H1 (cell line): Measurements from ENCODE around the gene KLHL17. TPM values are rescaled to one million over a fixed set of nuclear protein-coding genes. Genes with fewer than 3 reads are reported as not detected.

Experiments used
- CTCF ChIA-PET: fragments of 300-600 bp; sonication (Branson Sonifier 250); formaldehyde crosslinking; loops from one replicate; lab custom pipeline; 2021; ENCODE audit not compliant: partially characterized antibody; lab: Charles Lee
- POLR2A ChIA-PET: fragments of 300-600 bp; sonication (Branson Sonifier 250); formaldehyde crosslinking; loops from one replicate; lab custom pipeline; 2021; ENCODE audit warnings: inconsistent platforms; ENCODE audit not compliant: partially characterized antibody; lab: Charles Lee
- DNase-seq, 2 experiments: peaks; one replicate each; pipeline versions ENCODE4 v3.0.0 to v3.0.0-alpha.2; 2010 to 2022; ENCODE audit warnings: low spot score in 2 of 2, low read depth in 1 of 2, mixed read lengths in 1 of 2
- FAIRE-seq: peaks from 2 replicates; lab custom pipeline; 2011; peaks lifted over from hg19 to GRCh38; lab: Jason Lieb, UNC
- H2AFZ ChIP-seq: 2 replicates; pipeline ENCODE4 v1.8.1; 2012; ENCODE audit warnings: low read length, inconsistent platforms
- H2AK5ac ChIP-seq: 2 replicates; pipeline ENCODE4 v1.6.1; 2013; ENCODE audit warnings: low read depth, low read length
- H2BK120ac ChIP-seq: replicated peaks from 2 replicates; pipeline ENCODE3; 2013; ENCODE audit warnings: low read depth, low read length, inconsistent platforms
- H2BK12ac ChIP-seq: 2 replicates; pipeline ENCODE4 v1.6.1; 2013; ENCODE audit warnings: low read depth, low read length
- H2BK15ac ChIP-seq: 2 replicates; pipeline ENCODE4 v1.6.1; 2013; ENCODE audit warnings: low read length
- H2BK20ac ChIP-seq: 2 replicates; pipeline ENCODE4 v1.6.1; 2013; ENCODE audit warnings: low read length
- H2BK5ac ChIP-seq: 2 replicates; pipeline ENCODE4 v1.6.1; 2013; ENCODE audit warnings: low read depth, low read length
- H3K14ac ChIP-seq: 2 replicates; pipeline ENCODE4 v1.6.1; 2013; ENCODE audit warnings: inconsistent platforms; ENCODE audit not compliant: insufficient read length
- H3K18ac ChIP-seq: 2 replicates; pipeline ENCODE4 v1.6.1; 2013; ENCODE audit warnings: low read length; ENCODE audit errors: extremely low read depth
- H3K23ac ChIP-seq: 2 replicates; pipeline ENCODE4 v1.6.1; 2013; ENCODE audit warnings: inconsistent platforms; ENCODE audit not compliant: insufficient read length
- H3K23me2 ChIP-seq: 2 replicates; pipeline ENCODE4 v1.6.1; 2013; ENCODE audit warnings: low read depth, low read length
- H3K27ac ChIP-seq: 2 replicates; pipeline ENCODE4 v1.6.1; 2011; ENCODE audit warnings: low read depth, low read length, inconsistent platforms
- H3K27me3 ChIP-seq, 4 experiments: replicated peaks in 1 of 4; 1 replicate in 1 of 4; 2 replicates in 3 of 4; pipeline versions ENCODE4 v1.6.1 to v1.8.1; 2011 to 2013; ENCODE audit warnings: low read length in 3 of 4, mild to moderate bottlenecking in 3 of 4, inconsistent platforms in 2 of 4, mixed read lengths in 2 of 4, moderate library complexity in 1 of 4; ENCODE audit not compliant: control insufficient read depth in 3 of 4, insufficient read depth in 3 of 4; ENCODE audit errors: extremely low read depth in 1 of 4
- H3K36me3 ChIP-seq, 4 experiments: 2 replicates each; pipeline versions ENCODE4 v1.6.1 to v1.8.1; 2011 to 2013; ENCODE audit warnings: mild to moderate bottlenecking in 4 of 4, low read length in 3 of 4, moderate library complexity in 2 of 4, control low read depth in 1 of 4, inconsistent platforms in 1 of 4; ENCODE audit not compliant: insufficient read depth in 4 of 4, control insufficient read depth in 2 of 4
- H3K4ac ChIP-seq: replicated peaks from 2 replicates; pipeline ENCODE3; 2013; ENCODE audit warnings: low read length, low read depth, mixed read lengths, inconsistent platforms; ENCODE audit not compliant: insufficient read length
- H3K4me1 ChIP-seq, 4 experiments: replicated peaks in 1 of 4; 1 replicate in 1 of 4; 2 replicates in 3 of 4; pipeline versions ENCODE4 v1.6.1 to v1.8.1; 2011 to 2013; ENCODE audit warnings: low read length in 3 of 4, inconsistent platforms in 2 of 4, mixed read lengths in 1 of 4; ENCODE audit not compliant: insufficient read depth in 4 of 4, control insufficient read depth in 3 of 4
- H3K4me2 ChIP-seq, 2 experiments: 2 replicates each; pipeline versions ENCODE4 v1.6.1 to v1.8.1; 2011 to 2013; ENCODE audit warnings: low read depth in 2 of 2, low read length in 2 of 2, control low read depth in 1 of 2, inconsistent platforms in 1 of 2, mild to moderate bottlenecking in 1 of 2; ENCODE audit not compliant: insufficient read depth in 1 of 2
- H3K4me3 ChIP-seq, 4 experiments: fragments of 200-600, 300-600 bp in 1 of 4; sonication (generic), shearing (Covaris generic), sonication (Bioruptor Twin) in 1 of 4; 2 replicates each; pipeline versions ENCODE4 v1.5.1 to v1.8.1; 2011 to 2016; ENCODE audit warnings: low read length in 4 of 4, low read depth in 3 of 4, control low read depth in 2 of 4, inconsistent platforms in 2 of 4, mild to moderate bottlenecking in 2 of 4, mixed read lengths in 1 of 4, moderate library complexity in 1 of 4; ENCODE audit not compliant: insufficient read depth in 2 of 4; ENCODE audit errors: extremely low read depth in 1 of 4
- H3K56ac ChIP-seq: replicated peaks from 2 replicates; pipeline ENCODE3; 2013; ENCODE audit warnings: low read depth, mild to moderate bottlenecking, mixed read lengths, low read length, inconsistent platforms; ENCODE audit not compliant: insufficient read length
- H3K79me1 ChIP-seq: 2 replicates; pipeline ENCODE4 v1.6.1; 2013; ENCODE audit warnings: low read depth, low read length, control low read depth
- H3K79me2 ChIP-seq, 2 experiments: 2 replicates each; pipeline versions ENCODE4 v1.6.1 to v1.8.1; 2012 to 2013; ENCODE audit warnings: low read length in 2 of 2, mild to moderate bottlenecking in 2 of 2, inconsistent platforms in 1 of 2; ENCODE audit not compliant: insufficient read depth in 2 of 2, control insufficient read depth in 1 of 2
- H3K9ac ChIP-seq, 4 experiments: replicated peaks in 1 of 4; 1 replicate in 1 of 4; 2 replicates in 3 of 4; pipeline versions ENCODE4 v1.6.1 to v1.8.1; 2011 to 2013; ENCODE audit warnings: low read depth in 3 of 4, low read length in 3 of 4, control low read depth in 2 of 4, mild to moderate bottlenecking in 2 of 4, moderate library complexity in 2 of 4, inconsistent platforms in 1 of 4; ENCODE audit errors: extremely low read depth in 1 of 4
- H3K9me3 ChIP-seq, 2 experiments: 2 replicates each; pipeline versions ENCODE4 v1.6.1 to v1.8.1; 2012 to 2013; ENCODE audit warnings: mild to moderate bottlenecking in 2 of 2, moderate library complexity in 2 of 2, control low read depth in 1 of 2, inconsistent platforms in 1 of 2, low read depth in 1 of 2, low read length in 1 of 2, mixed read lengths in 1 of 2; ENCODE audit not compliant: insufficient read depth in 2 of 2
- H4K20me1 ChIP-seq, 2 experiments: replicated peaks in 1 of 2; 2 replicates each; pipeline versions ENCODE3 to v1.8.1; 2011 to 2013; ENCODE audit warnings: inconsistent platforms in 2 of 2, low read length in 2 of 2, mild to moderate bottlenecking in 1 of 2; ENCODE audit not compliant: insufficient read depth in 2 of 2, control insufficient read depth in 1 of 2
- H4K5ac ChIP-seq: 2 replicates; pipeline ENCODE4 v1.6.1; 2013; ENCODE audit warnings: low read length, low read depth, mixed read lengths, inconsistent platforms; ENCODE audit not compliant: insufficient read length
- H4K8ac ChIP-seq: 2 replicates; pipeline ENCODE4 v1.8.0; 2013; ENCODE audit warnings: mild to moderate bottlenecking, moderate library complexity, low read length, inconsistent platforms; ENCODE audit not compliant: insufficient read depth; ENCODE audit errors: extremely low read depth
- H4K91ac ChIP-seq: replicated peaks from 2 replicates; pipeline ENCODE3; 2013; ENCODE audit warnings: low read length, mixed read lengths, inconsistent platforms; ENCODE audit not compliant: insufficient read length
- GABPA ChIP-seq: IDR thresholded peaks from 2 replicates; pipeline ENCODE4 v1.6.1; 2011; ENCODE audit warnings: mild to moderate bottlenecking, low read length, moderate library complexity, borderline replicate concordance; ENCODE audit not compliant: insufficient read depth
- PHF8 ChIP-seq: fragments of 200-600 bp; sonication (generic); conservative IDR thresholded peaks from 2 replicates; pipeline ENCODE4 v1.7.1; 2012; ENCODE audit warnings: low read depth, mild to moderate bottlenecking, inconsistent platforms, low read length, moderate library complexity
- POLR2A ChIP-seq, 2 experiments: IDR thresholded peaks; 1 replicate in 1 of 2; 2 replicates in 1 of 2; pipeline ENCODE4 v1.6.1; 2011; ENCODE audit warnings: low read depth in 2 of 2, low read length in 2 of 2, mild to moderate bottlenecking in 2 of 2; ENCODE audit errors: control extremely low read depth in 1 of 2
- RAD21 ChIP-seq, 2 experiments: IDR thresholded peaks in 1 of 2; conservative IDR thresholded peaks in 1 of 2; 2 replicates each; pipeline ENCODE4 v1.6.1; 2011; ENCODE audit warnings: low read depth in 2 of 2, low read length in 2 of 2, improper control_type of control experiment in 1 of 2, inconsistent platforms in 1 of 2, mild to moderate bottlenecking in 1 of 2, moderate library complexity in 1 of 2
- WGBS, 2 experiments: shearing (Covaris generic) in 1 of 2; methylation state at CpG; one replicate each; pipeline versions ENCODE4 v1.1.6 to v1.1.7; 2013 to 2015; ENCODE audit warnings: low lambda C conversion rate in 2 of 2, mixed read lengths in 2 of 2, inconsistent platforms in 1 of 2, low coverage in 1 of 2, missing lambda C conversion rate in 1 of 2; ENCODE audit not compliant: insufficient replicate concordance in 2 of 2, insufficient coverage in 1 of 2, insufficient read length in 1 of 2; ENCODE audit errors: extremely low coverage in 1 of 2, missing lambda C conversion rate in 1 of 2; 5-methylcytosine and 5-hydroxymethylcytosine counted together
- polyA plus RNA-seq, 7 experiments: library from polyadenylated mRNA; depleted of rRNA in 3 of 7; stranded (reverse) in 5 of 7; unstranded in 2 of 7; fragments of >200 nt in 5 of 7; fragments of 200-250 nt in 2 of 7; gene quantifications; 1 replicate in 5 of 7; 2 replicates in 1 of 7; 4 replicates in 1 of 7; pipeline versions ENCODE4 v1.2.1 to v1.2.3, GENCODE V29; 2011 to 2013; ENCODE audit warnings: missing spikeins in 2 of 7, mixed read lengths in 2 of 7
- total RNA-seq: library from RNA; stranded (reverse); fragmentation: NEBNext Ultra II Directional; extraction: Animal tissue kit (Norgen Biotek cat#: 25700); gene quantifications from 2 replicates; pipeline ENCODE4 v1.2.1, GENCODE V29; 2021
- TF ChIP-seq, protein P1 (sequence below), 3 experiments: IDR thresholded peaks; 1 replicate in 2 of 3; 2 replicates in 1 of 3; pipeline versions ENCODE4 v1.5.1 to v1.6.1; 2011; ENCODE audit warnings: low read length in 3 of 3, mild to moderate bottlenecking in 3 of 3, inconsistent platforms in 2 of 3, low read depth in 1 of 3, moderate library complexity in 1 of 3; ENCODE audit not compliant: insufficient read depth in 1 of 3; ENCODE audit errors: control extremely low read depth in 1 of 3

KLHL17 gene
- total and polyA plus RNA-seq, 2 of the 8 experiments (the other 6 are each of a cell fraction or from before 2014, with no cell fraction given): 32.6 to 36.1 TPM

DNA sequence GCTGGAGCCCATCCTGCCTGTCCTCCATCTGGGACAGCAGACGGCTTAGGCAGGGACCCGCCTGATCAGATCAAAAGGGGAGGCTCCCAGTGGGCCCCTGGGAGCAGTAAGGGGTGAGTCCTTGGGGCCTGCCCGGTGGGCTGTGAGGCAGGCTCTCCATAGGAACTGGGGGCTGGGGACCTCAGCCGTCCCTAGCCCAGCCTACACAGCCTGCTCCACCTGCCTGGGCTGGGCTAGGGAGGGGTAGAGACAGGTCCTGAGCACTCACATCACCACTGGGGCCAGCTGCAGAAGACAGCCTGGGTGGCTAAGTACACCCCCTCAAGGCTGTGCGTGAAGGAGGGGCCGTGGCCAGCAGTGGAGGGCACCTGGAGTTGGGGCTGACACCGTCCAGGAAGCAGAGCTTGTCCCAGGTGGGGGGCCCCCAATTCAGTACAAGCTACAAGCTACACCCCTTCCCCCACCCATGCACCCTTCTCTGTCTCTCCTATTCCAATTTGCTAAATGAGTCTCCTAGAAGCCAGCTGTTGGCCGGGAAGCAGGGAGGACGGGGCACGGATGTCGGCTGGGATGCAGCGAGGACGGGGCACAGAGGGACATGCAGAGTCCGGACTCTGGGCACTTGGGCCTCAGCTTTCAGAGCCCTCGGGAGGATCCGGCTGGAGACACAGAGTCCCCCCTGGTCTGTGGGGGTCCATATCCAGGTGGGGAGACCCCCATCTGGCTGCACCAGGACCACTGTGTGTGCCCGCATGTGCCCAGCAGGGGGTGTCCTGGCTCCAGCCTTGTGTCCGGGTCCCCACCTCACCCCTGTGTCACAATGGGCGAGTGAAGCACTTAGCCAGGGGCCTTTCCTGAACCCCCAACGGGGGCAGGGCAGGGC lies 54.7 kb downstream of the KLHL17 start:
- Histone ChIP-seq H2BK5ac (no peak overlapping the region), H4K5ac (no peak overlapping the region), H3K4me1 (peaks cover 0 to 21% (median 15%) of the 10 kb centered on the region in 4 experiments; a peak in 6 of 7 replicates), H4K20me1 (no peaks in the 10 kb centered on the region), H2BK15ac (no peak overlapping the region), H3K4ac (no peak overlapping the region), H3K27me3 (peaks cover 0 to 3% (median 0%) of the 10 kb centered on the region in 4 experiments; a peak in 2 of 7 replicates), H3K36me3 (no peaks in the 10 kb centered on the region), H3K9me3 (no peaks in the 10 kb centered on the region), H3K14ac (no peak overlapping the region), H3K18ac (no peak overlapping the region), H3K4me3 (peak overlapping the region in 1 of 4 experiments; percentile 64; a peak in 1 of 8 replicates), H3K4me2 (peak overlapping the region in 1 of 2 experiments; percentile 76; a peak in 1 of 4 replicates), H3K56ac (no peak overlapping the region), H3K9ac (no peak overlapping the region), H2BK12ac (no peak overlapping the region), H2AK5ac (peak overlapping the region; percentile 55; the same call in 1 of the 2 replicates), H2AFZ (no peak overlapping the region), H3K79me2 (no peaks in the 10 kb centered on the region), H3K79me1 (no peaks in the 10 kb centered on the region), H3K27ac (no peak overlapping the region), H4K8ac (peak overlapping the region; percentile 81), H2BK120ac (no peak overlapping the region), H3K23ac (no peak overlapping the region), H3K23me2 (peaks cover 6% of the 10 kb centered on the region), H4K91ac (no peak overlapping the region), H2BK20ac (no peak overlapping the region)
- peak in 1 of 2 experiments; percentile 68 for DNase-seq
- POLR2A ChIA-PET: interaction anchor here (0.8 to 14.9 kb wide), 15 partner anchors 9 to 149 kb away, joined by 3 to 245 read pairs (median 5); partner anchors contain the start of gene HES4
- FAIRE-seq: no peak
- CTCF ChIA-PET: interaction anchor here (0.6 to 7.8 kb wide), 21 partner anchors 9 to 1136 kb away, joined by 3 to 74 read pairs (median 3); partner anchors contain the start of genes HES4, PERM1 and SAMD11
- WGBS, 2 experiments: 84% methylated on average over 20 of the region's 20 CpGs; no CpG with 5 or more reads in 1 of the 2 experiments
- peak in 1 of 2 experiments; percentile 49; a peak in 1 of 3 replicates for TF ChIP-seq POLR2A (IDR thresholded peaks at IDR 0.05; ENCODE audit: control extremely low read depth in 1 of 2, low read depth in 2 of 2, low read length in 2 of 2)
- TF ChIP-seq PHF8: no peak
- TF ChIP-seq, protein P1, sequence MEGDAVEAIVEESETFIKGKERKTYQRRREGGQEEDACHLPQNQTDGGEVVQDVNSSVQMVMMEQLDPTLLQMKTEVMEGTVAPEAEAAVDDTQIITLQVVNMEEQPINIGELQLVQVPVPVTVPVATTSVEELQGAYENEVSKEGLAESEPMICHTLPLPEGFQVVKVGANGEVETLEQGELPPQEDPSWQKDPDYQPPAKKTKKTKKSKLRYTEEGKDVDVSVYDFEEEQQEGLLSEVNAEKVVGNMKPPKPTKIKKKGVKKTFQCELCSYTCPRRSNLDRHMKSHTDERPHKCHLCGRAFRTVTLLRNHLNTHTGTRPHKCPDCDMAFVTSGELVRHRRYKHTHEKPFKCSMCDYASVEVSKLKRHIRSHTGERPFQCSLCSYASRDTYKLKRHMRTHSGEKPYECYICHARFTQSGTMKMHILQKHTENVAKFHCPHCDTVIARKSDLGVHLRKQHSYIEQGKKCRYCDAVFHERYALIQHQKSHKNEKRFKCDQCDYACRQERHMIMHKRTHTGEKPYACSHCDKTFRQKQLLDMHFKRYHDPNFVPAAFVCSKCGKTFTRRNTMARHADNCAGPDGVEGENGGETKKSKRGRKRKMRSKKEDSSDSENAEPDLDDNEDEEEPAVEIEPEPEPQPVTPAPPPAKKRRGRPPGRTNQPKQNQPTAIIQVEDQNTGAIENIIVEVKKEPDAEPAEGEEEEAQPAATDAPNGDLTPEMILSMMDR (IDR thresholded peaks at IDR 0.05; ENCODE audit: control extremely low read depth in 1 of 3, insufficient read depth in 1 of 3, low read depth in 1 of 3, low read length in 3 of 3): peak in 2 of 3 experiments; percentile 41 to 46; a peak in 2 of 4 replicates
- TF ChIP-seq GABPA: peak; percentile 41; the same call in 1 of the 2 replicates
- peak; percentile 44 to 62; a peak in 3 of 4 replicates for TF ChIP-seq RAD21 (IDR thresholded peaks at IDR 0.05 in 1 of 2, conservative IDR thresholded peaks at IDR 0.05 in 1 of 2; ENCODE audit: low read depth in 2 of 2, low read length in 2 of 2)
